IgD-negative memory B cell (primary cell): ENCODE measurements around the gene PAK1. TPM values are rescaled to one million over a fixed set of nuclear protein-coding genes. Genes with fewer than 3 reads are reported as not detected.
A peak's percentile ranks its signal among the peaks of the same experiment; 100 is the strongest.

ENCODE experiments used
- H3K27ac Mint-ChIP-seq, 3 donors: one replicate each; pipeline ENCODE4 v1.8.0; 2020 to 2022; ENCODE audit warnings: mild to moderate bottlenecking in 3 of 3, mixed read lengths in 3 of 3, moderate library complexity in 1 of 3
- H3K27me3 Mint-ChIP-seq: one replicate; pipeline ENCODE4 v1.8.0; 2021; ENCODE audit warnings: mixed read lengths
- H3K36me3 Mint-ChIP-seq: one replicate; pipeline ENCODE4 v1.8.0; 2020; ENCODE audit warnings: mild to moderate bottlenecking, mixed read lengths
- H3K4me1 Mint-ChIP-seq, 3 donors: one replicate each; pipeline ENCODE4 v1.8.0; 2020 to 2022; ENCODE audit warnings: mixed read lengths in 3 of 3, mild to moderate bottlenecking in 1 of 3
- H3K4me3 Mint-ChIP-seq, 4 donors: one replicate each; pipeline ENCODE4 v1.8.0; 2020 to 2022; ENCODE audit warnings: mild to moderate bottlenecking in 4 of 4, mixed read lengths in 4 of 4, moderate library complexity in 3 of 4
- H3K9me3 Mint-ChIP-seq, 3 donors: one replicate each; pipeline ENCODE4 v1.8.0; 2020 to 2021; ENCODE audit warnings: mixed read lengths in 3 of 3, mild to moderate bottlenecking in 1 of 3
- polyA plus RNA-seq: library from polyadenylated mRNA; unstranded; fragments of 300-500 nt; fragmentation: Illumina TruSeq; gene quantifications from one replicate; pipeline ENCODE4 v1.2.3, GENCODE V29; 2021

Gene PAK1
- 15.0 TPM for polyA plus RNA-seq

DNA sequence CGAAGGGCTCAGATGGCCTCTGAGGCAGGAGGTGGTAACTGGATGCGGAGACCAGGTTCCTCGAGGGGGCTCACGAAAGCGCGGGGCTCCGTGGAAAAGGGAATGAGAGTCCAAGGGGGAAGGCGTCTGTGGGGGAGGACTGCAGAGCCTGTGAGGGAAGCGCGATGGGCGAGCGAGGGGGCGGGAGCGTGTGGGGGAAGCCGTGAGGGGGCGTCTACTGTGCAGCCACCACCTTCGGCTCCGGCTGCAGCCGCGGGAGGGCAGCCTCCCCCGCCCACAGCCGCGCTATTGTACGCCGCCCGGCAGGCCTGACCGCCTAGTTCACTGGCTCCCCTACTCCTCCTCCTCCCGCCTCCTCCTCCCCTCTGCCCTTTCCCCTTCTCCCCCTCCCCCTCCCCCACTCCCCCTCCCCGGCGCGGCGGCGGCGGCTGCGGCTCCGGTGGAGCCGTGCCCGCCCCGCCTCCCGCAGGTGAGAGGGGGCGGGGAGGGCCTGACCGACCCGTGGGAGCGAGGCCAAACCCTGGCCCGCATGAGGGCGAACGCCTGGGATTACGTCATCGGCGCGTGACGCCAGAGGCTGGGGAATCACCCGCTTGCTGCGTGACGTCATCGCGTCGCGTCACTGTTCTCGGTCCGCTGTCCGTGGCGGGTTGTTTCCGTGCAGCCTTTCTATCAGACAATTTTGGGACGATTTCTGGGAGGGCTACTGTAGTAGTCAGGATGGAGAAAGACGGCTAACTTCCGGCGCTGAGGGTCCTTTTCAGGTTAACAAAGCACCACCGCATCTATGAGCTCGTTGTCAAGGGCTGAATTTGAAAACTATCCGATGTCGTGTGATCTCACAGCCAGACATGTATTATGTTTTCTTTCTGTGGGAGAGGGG, at the start of gene PAK1:
Gene PAK1 (minus strand): TSS at position 294 of the 883 bp plus-strand sequence. CDS start 81,574 bp downstream, outside the sequence.
- Mint-ChIP-seq H3K4me1 (peaks cover 9 to 19% (median 17%) of the 10 kb centered on the region in 3 donors), H3K4me3 (peak within 1 kb of the TSS; percentile 83 to 94 (median 92)), H3K9me3 (peaks cover 0 to 3% (median 1%) of the 10 kb centered on the region in 3 donors), H3K27me3 (peaks cover 11% of the 10 kb centered on the region), H3K27ac (peak within 1 kb of the TSS; percentile 91 to 98 (median 94)), H3K36me3 (no peaks in the 10 kb centered on the region)

DNA sequence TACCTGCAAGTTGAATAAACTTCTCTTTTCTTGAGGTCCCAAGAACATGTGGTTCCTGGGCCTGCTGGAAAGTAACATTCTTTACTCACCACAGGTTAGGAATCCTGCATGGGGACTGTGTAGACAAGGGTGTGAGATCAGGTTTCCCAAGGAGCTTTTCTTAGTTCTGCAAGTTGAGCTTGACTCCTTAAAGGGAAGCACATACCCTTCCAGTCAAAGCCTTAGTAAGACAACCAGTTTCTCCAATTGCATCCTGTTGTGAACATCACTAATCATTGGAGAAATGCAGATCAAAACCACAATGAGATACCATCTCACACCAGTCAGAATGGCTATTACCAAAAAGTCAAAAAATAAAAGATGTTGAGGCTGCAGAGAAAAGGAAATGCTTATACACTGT, 48.3 kb upstream of the PAK1 start:
- Mint-ChIP-seq H3K36me3 (no peaks in the 10 kb centered on the region), H3K4me1 (peaks cover 6 to 11% (median 8%) of the 10 kb centered on the region in 3 donors), H3K9me3 (no peaks in the 10 kb centered on the region), H3K27ac (no peak overlapping the region), H3K4me3 (no peak overlapping the region), H3K27me3 (peaks cover 5% of the 10 kb centered on the region)

DNA sequence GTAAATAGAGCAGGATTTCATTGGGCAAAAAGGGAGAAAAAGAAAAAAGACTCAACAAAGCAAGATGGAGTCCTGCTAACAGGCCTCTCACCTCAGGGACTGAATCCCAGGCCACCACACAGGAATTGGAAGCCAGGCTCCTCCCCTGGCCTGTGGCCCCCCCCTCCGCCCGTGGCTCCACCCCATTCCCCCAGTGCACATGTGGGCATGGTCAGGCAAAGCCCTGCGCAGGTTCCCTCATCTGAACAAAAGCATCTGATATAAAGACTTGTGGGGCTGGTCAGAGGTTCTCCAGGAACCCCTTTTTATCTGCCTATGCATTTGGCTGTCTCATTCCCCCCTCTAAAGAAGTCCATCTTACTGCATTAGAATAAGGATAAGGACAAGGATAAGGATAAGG, 46.0 kb upstream of the PAK1 start:
- H3K9me3 Mint-ChIP-seq: no peaks in the 10 kb centered on the region
- H3K4me3 Mint-ChIP-seq: no peak overlapping the region
- H3K27me3 Mint-ChIP-seq: no peaks in the 10 kb centered on the region
- H3K4me1 Mint-ChIP-seq: no peaks in the 10 kb centered on the region
- no peak overlapping the region for H3K27ac Mint-ChIP-seq
- no peaks in the 10 kb centered on the region for H3K36me3 Mint-ChIP-seq

DNA sequence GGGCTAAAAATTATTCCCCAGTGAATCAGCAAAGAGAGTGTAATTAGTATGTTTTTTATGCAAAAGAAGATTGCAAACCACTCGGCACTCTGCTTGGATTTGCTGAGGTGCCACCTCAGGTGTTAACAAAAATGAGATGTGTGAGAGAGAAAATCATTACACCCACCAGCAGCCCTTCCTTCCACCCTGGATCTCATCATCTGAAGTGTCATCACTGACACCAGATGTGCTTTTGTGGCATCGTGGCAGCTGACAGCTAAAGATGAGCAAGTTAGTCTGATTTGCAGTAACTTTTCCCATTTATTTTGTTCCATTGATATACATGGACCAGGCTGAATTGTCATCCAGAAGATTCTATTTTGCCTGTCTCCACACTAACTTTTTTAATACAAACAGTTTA, 44.6 kb upstream of the PAK1 start:
- Mint-ChIP-seq H3K4me3 (no peak overlapping the region), H3K9me3 (no peaks in the 10 kb centered on the region), H3K27ac (peak overlapping the region in 1 of 3 donors; percentile 6), H3K36me3 (no peaks in the 10 kb centered on the region), H3K27me3 (no peaks in the 10 kb centered on the region), H3K4me1 (no peaks in the 10 kb centered on the region)

DNA sequence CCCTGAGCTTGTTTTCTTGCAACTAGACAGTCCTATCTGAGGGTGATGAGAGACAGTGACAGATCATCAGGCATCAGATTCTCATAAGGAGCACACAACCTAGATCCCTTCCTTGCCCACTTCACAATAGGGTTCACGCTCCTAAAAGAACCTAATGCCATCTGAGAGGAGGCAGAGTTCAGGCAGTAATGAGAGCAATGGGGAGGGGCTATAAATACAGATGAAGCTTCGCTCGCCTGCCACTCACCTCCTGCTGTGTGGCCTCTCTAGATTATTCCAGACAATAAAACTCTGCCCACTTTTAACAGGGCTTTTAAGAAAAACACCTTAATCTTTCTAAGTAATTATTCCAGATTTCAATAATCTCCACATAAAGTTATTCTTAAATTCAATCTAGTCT, 43.9 kb upstream of the PAK1 start:
- no peaks in the 10 kb centered on the region for H3K27me3 Mint-ChIP-seq
- H3K27ac Mint-ChIP-seq: no peak overlapping the region
- no peaks in the 10 kb centered on the region for H3K9me3 Mint-ChIP-seq
- no peaks in the 10 kb centered on the region for H3K4me1 Mint-ChIP-seq
- H3K36me3 Mint-ChIP-seq: no peaks in the 10 kb centered on the region
- peak overlapping the region in 1 of 4 donors; percentile 27 for H3K4me3 Mint-ChIP-seq

DNA sequence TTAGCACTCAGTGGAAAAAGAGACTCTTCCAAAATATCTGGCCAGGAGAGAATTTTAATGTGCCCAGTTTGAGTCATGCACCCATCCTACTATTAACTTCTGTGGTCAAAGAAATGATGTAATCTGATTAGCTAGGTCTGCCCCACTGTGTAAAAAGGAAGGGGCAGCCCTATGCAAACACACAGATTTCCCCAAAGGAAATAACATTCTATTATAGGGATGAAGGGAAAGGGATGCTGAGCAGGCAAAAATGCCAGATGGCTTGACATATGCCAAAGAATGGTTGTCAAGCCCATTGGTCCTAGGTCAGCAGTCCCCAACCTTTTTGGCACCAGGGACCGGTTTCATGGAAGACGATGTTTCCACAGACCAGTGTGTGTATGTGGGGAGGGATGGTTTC, 43.3 kb upstream of the PAK1 start:
- H3K4me1 Mint-ChIP-seq: no peaks in the 10 kb centered on the region
- H3K27ac Mint-ChIP-seq: no peak overlapping the region
- no peaks in the 10 kb centered on the region for H3K9me3 Mint-ChIP-seq
- no peak overlapping the region for H3K4me3 Mint-ChIP-seq
- no peaks in the 10 kb centered on the region for H3K27me3 Mint-ChIP-seq
- H3K36me3 Mint-ChIP-seq: peaks cover under 1% of the 10 kb centered on the region

DNA sequence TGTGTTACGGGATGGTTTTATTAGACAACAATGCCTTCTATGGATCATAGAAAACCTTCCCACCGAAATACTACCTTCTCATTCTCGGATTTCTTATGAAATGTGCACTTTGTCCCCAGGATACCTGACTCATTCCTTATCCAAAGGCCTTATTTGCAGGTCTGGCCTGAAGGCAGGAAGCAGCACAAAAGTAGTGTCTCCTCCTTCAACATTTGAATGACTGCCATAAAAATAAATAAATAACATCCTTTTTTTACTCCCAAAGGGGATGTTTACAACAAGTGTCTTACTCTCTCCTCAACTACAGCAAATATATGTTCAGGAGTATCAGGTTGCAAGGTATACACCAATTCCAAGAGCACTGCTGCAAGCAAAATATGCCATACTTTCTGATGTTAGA, 41.6 kb upstream of the PAK1 start:
- no peaks in the 10 kb centered on the region for H3K9me3 Mint-ChIP-seq
- peaks cover 2% of the 10 kb centered on the region for H3K36me3 Mint-ChIP-seq
- H3K27ac Mint-ChIP-seq: no peak overlapping the region

DNA sequence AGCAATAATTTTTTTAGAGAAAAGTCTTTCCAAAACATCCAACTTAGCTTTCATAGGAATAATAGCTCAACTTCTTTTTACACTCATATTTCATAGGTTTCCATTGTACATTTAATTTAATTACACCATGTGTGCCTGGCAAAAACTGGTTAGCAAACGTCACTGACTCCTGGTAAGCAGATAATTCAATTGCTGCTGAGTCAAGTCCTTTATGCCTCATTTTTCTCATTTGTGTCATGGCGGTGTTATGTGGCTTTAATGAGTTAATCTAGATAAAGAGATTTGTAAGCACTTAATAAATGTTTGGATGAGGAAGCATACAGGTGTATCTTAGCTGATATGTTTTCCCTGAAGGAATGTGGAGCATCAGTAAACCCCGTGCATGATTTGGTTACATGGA, 41.2 kb upstream of the PAK1 start:
- Mint-ChIP-seq H3K27me3 (peaks cover 3% of the 10 kb centered on the region), H3K27ac (no peak overlapping the region), H3K9me3 (no peaks in the 10 kb centered on the region), H3K4me3 (no peak overlapping the region), H3K4me1 (no peaks in the 10 kb centered on the region), H3K36me3 (peaks cover 2% of the 10 kb centered on the region)

More for the DNA sequence above, 41.6 kb upstream of the PAK1 start:
- no peak overlapping the region for H3K4me3 Mint-ChIP-seq
- no peaks in the 10 kb centered on the region for H3K4me1 Mint-ChIP-seq
- peaks cover 3% of the 10 kb centered on the region for H3K27me3 Mint-ChIP-seq

DNA sequence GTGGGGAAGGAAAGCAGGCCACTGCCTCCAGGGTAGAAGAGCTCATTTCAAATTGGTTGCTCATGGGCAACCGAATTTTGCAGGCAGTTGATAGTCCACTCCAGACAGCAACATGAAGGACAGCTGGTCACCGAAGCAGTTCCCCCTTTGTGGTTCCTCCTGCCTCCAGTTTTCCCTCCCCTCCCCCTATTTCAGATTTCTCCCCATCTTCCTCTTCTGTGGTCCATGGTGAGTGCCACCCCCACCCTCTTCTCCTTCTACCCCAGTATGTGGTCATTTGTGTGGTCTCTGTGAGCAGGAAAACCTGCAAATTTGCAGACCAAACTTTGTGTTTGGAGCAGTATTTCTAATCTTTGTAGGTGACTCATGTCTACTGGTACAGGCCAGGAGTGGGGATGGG, 38.2 kb upstream of the PAK1 start:
- Mint-ChIP-seq H3K4me3 (no peak overlapping the region), H3K36me3 (peaks cover 2% of the 10 kb centered on the region), H3K27me3 (peaks cover 3% of the 10 kb centered on the region), H3K27ac (no peak overlapping the region), H3K9me3 (no peaks in the 10 kb centered on the region), H3K4me1 (no peaks in the 10 kb centered on the region)

DNA sequence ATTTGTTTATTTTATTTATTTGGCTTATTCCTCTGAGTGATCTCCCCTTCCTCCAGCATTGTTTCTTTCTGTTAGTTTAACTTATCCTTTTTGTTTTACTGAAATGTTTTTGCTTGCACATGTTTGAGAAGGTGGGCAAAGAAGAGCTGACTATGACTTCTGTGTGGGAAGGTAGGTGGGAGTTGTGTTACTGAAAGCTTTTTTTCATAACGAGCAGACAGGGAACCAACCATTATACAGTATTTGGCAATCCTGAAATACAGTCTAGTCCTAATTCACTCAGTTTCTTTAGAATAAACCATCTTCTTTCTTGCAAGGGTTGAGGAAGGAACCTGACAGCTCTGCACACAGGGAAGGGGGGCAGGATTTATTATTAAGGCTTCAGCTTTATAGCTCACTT, 37.0 kb upstream of the PAK1 start:
- Mint-ChIP-seq H3K4me1 (no peaks in the 10 kb centered on the region), H3K36me3 (peaks cover 2% of the 10 kb centered on the region), H3K4me3 (no peak overlapping the region), H3K9me3 (no peaks in the 10 kb centered on the region), H3K27ac (no peak overlapping the region), H3K27me3 (peaks cover 5% of the 10 kb centered on the region)

DNA sequence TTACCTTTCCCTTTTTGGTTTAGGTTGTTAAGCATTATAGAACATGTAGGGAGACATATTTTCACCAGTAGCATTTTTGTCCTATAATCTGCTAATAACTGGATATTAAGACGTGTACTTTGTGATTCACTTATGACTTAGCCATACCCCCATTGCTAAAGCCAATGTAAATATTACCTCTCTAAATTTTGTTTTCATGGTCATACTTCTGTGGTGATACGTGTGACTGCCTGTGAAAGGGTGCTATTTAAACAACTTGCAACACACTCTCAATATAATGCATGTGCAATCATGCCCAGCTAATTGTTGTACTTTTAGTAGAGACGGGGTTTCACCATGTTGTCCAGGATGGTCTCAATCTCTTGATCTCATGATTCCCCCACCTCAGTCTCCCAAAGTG, 36.2 kb upstream of the PAK1 start:
- peaks cover 7% of the 10 kb centered on the region for H3K27me3 Mint-ChIP-seq
- H3K4me3 Mint-ChIP-seq: no peak overlapping the region
- no peak overlapping the region for H3K27ac Mint-ChIP-seq

DNA sequence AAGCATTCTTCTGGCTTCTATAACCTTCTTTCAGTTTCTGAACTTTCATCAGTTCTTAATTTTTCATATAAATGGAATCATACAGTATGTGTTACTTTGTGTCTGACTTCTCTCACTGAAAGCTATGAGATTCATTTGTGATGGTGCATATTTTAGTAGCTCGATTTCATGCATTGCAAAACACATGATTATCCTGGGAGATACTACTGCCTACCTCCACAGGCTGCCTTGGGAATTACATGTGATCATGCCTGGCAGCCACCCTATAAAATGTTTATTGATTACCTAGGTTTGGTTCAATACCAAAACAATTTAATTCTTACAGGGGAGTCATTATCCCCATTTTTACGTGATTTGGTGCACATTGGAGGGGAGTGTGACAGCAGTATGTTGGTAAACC, 34.1 kb upstream of the PAK1 start:
- Mint-ChIP-seq H3K27ac (no peak overlapping the region), H3K27me3 (peaks cover 7% of the 10 kb centered on the region), H3K36me3 (peaks cover 2% of the 10 kb centered on the region), H3K9me3 (no peaks in the 10 kb centered on the region), H3K4me3 (no peak overlapping the region), H3K4me1 (peaks cover 0 to 2% (median under 1%) of the 10 kb centered on the region in 3 donors)

More for the DNA sequence above, 36.2 kb upstream of the PAK1 start:
- H3K4me1 Mint-ChIP-seq: peaks cover 0 to 1% (median 0%) of the 10 kb centered on the region in 3 donors
- peaks cover 2% of the 10 kb centered on the region for H3K36me3 Mint-ChIP-seq
- no peaks in the 10 kb centered on the region for H3K9me3 Mint-ChIP-seq

DNA sequence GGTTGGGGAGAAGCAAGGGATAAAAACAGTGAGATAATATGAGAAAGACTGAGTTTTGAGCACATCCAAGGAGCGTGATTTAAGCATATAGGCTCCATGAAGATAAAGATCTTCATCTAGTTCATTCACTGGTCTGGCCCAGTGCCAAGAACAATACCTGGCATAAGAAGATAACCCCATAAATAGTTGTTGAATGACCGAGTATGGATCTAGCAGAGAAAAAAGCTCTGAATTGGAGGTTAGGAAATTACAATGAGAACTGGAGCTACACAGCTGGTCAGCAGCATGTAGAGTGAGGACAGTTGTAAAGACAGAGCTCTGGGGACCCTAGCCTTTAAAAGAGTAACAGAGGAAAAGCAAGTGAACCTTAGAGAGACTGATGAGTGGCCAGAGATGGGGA, 33.0 kb upstream of the PAK1 start:
- Mint-ChIP-seq H3K9me3 (no peaks in the 10 kb centered on the region), H3K4me1 (peaks cover 6 to 10% (median 9%) of the 10 kb centered on the region in 3 donors), H3K36me3 (no peaks in the 10 kb centered on the region), H3K4me3 (no peak overlapping the region), H3K27ac (no peak overlapping the region), H3K27me3 (peaks cover 9% of the 10 kb centered on the region)

DNA sequence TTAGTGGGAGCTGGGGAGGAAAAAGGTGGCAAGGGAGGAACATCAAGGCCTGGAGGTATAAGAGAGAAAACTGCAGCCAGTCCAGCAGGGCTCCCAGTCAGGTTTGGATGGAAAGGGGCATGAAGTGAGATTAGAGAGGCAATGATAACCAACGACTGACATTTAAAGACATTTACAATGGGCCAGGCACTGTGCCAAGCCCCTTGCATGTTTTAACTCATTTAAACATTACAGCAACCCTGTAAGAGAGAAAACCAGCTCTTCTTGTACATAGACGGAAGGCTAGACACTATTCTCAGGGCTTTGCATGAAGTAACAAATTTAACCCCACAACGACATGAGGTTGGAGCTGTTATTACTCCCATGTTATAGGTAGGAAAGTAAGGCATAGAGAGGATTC, 32.1 kb upstream of the PAK1 start:
- Mint-ChIP-seq H3K4me3 (peak overlapping the region in 1 of 4 donors; percentile 65), H3K9me3 (no peaks in the 10 kb centered on the region), H3K27ac (no peak overlapping the region), H3K36me3 (no peaks in the 10 kb centered on the region), H3K4me1 (peaks cover 13 to 17% (median 17%) of the 10 kb centered on the region in 3 donors), H3K27me3 (peaks cover 11% of the 10 kb centered on the region)

DNA sequence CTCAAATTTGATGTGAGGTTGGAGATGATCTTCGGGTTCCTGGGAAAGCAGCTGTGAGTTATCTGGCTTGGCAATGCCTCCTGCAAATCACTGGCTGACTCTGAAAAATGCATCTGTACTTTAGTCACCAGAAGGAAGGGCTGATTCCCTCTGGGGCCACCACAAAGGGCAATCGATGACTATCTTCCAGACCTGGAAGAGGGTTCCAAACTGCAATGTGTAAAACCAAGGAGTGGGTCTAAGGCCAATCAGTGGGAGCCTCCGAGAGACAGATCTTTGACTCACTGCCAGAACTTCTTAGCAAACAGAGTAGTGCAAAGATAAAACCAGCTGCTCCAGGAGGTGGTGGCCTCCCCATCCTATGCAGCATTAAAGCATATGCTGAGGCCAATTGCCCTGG, 29.1 kb upstream of the PAK1 start:
- Mint-ChIP-seq H3K27me3 (peaks cover 17% of the 10 kb centered on the region), H3K9me3 (no peaks in the 10 kb centered on the region), H3K4me1 (peaks cover 13 to 17% (median 17%) of the 10 kb centered on the region in 3 donors), H3K36me3 (peaks cover 1% of the 10 kb centered on the region), H3K27ac (no peak overlapping the region), H3K4me3 (peak overlapping the region in 1 of 4 donors; percentile 61)

DNA sequence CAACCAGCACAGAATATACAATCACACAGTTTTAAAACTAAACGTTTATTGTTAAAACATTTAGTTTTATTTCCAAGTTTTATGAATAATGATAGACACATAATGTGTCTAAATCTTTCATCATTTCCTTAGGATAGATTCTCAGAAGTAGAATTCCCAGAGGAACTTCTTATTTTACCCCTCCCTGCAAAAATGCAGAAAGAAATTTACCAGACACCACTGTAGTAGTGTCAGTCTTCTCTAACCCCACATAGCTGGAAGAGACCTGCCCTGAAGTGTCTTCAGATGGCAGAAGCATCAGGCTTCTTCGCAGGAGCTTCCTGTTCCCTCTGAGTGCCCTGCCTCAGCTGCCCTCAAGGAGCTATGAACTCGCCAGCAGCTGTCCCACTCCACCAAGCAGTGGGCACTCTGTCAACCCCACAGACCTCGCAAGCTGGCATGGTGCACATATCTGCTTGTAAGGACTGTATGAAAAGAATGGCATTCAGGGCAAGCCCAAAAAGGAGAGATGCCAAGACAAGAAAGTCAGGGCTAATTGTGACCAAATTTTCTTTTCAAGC, 28.5 kb upstream of the PAK1 start:
- Mint-ChIP-seq H3K4me3 (no peak overlapping the region), H3K4me1 (peaks cover 13 to 17% (median 17%) of the 10 kb centered on the region in 3 donors), H3K27me3 (peaks cover 17% of the 10 kb centered on the region), H3K9me3 (no peaks in the 10 kb centered on the region), H3K36me3 (peaks cover 1% of the 10 kb centered on the region), H3K27ac (no peak overlapping the region)
